SK-N-SH (cell line): ENCODE results near the gene PRIM2.
"Not testable (repeated sequence)": the region's sequence is repeated elsewhere in the genome, so short reads cannot be mapped to it uniquely, and the experiment has no call there.

Experiments used
- CHD2 ChIP-seq: fragments of 150-350 bp; IDR thresholded peaks from 2 replicates; pipeline ENCODE4 v1.6.1; 2018; ENCODE audit warnings: low read length; ENCODE audit not compliant: partially characterized antibody
- CTCF ChIP-seq: fragments of 200-600 bp; sonication (generic); IDR thresholded peaks from 2 replicates; pipeline ENCODE4 v1.6.1; 2017; ENCODE audit warnings: antibody characterized with exemption, mild to moderate bottlenecking, moderate library complexity
- ELF1 ChIP-seq: IDR thresholded peaks from 2 replicates; pipeline ENCODE4 v1.4.0; 2012
- EP300 ChIP-seq, 2 experiments: IDR thresholded peaks; 2 replicates each; pipeline versions ENCODE4 v1.4.0 to v1.6.1; 2012; ENCODE audit warnings: borderline replicate concordance in 1 of 2, low read depth in 1 of 2, low read length in 1 of 2
- FOXJ3 ChIP-seq: sonication (generic); formaldehyde crosslinking; IDR thresholded peaks from 2 replicates; pipeline ENCODE4 v1.5.1; 2020; ENCODE audit warnings: mild to moderate bottlenecking, missing genetic modification reagents
- MEF2A ChIP-seq: IDR thresholded peaks from 2 replicates; pipeline ENCODE4 v1.4.0; 2012; ENCODE audit warnings: low read depth, borderline replicate concordance
- MXI1 ChIP-seq: IDR thresholded peaks from 2 replicates; pipeline ENCODE4 v1.6.1; 2012; ENCODE audit warnings: mild to moderate bottlenecking, low read depth, low read length, improper control_type of control experiment
- PBX3 ChIP-seq: IDR thresholded peaks from 2 replicates; pipeline ENCODE4; 2012
- POLR2AphosphoS5 ChIP-seq: IDR thresholded peaks from 2 replicates; pipeline ENCODE4 v1.6.1; 2012; ENCODE audit warnings: low read depth, low read length
- RAD21 ChIP-seq: IDR thresholded peaks from 2 replicates; pipeline ENCODE4 v1.6.1; 2012; ENCODE audit warnings: mild to moderate bottlenecking, low read length
- REST ChIP-seq: IDR thresholded peaks from 2 replicates; pipeline ENCODE4 v1.6.1; 2012; ENCODE audit warnings: mild to moderate bottlenecking, low read depth, low read length, moderate library complexity
- RFX5 ChIP-seq: IDR thresholded peaks from 2 replicates; pipeline ENCODE4 v1.6.1; 2012; ENCODE audit warnings: mild to moderate bottlenecking, improper control_type of control experiment, low read length
- USF2 ChIP-seq: fragments of 150-350 bp; IDR thresholded peaks from 2 replicates; pipeline ENCODE4 v1.6.1; 2017; ENCODE audit warnings: antibody characterized with exemption, low read length, low read depth, borderline replicate concordance
- ZBTB33 ChIP-seq: IDR thresholded peaks from 2 replicates; pipeline ENCODE4 v1.4.0; 2012; ENCODE audit warnings: low read depth, borderline replicate concordance

- TF ChIP-seq MXI1; RAD21; CTCF; RFX5; POLR2AphosphoS5; CHD2; REST; USF2; MEF2A; FOXJ3 (CRISPR knock-in tag); ZBTB33; PBX3; EP300 (IDR thresholded peaks at IDR 0.05; ENCODE audit: borderline replicate concordance in 1 of 2, low read depth in 1 of 2, low read length in 1 of 2); ELF1: not testable (repeated sequence)
Measured at GRCh38 chr6:57459781-57460180, 142.4 kb downstream of the PRIM2 start.
